WTC11 (cell line): ENCODE data around the gene CCDC85A. TPM values are rescaled to one million over a fixed set of nuclear protein-coding genes. Genes with fewer than 3 reads are reported as not detected.

ENCODE experiments used
- ATAC-seq: fragments of 200-7000 bp; cut with Tn5 transposase; 2 replicates; pipeline ENCODE4 v1.10.0; 2021; ENCODE audit warnings: mild to moderate bottlenecking, moderate library complexity
- CTCF ChIA-PET: fragments of 300-600 bp; sonication (Branson Sonifier 250); formaldehyde crosslinking; loops from one replicate; lab custom pipeline; 2021; ENCODE audit warnings: antibody characterized with exemption; lab: Charles Lee
- POLR2A ChIA-PET: fragments of 350-600 bp; sonication (Branson Sonifier 250); formaldehyde crosslinking; loops from one replicate; lab custom pipeline; 2021; ENCODE audit warnings: antibody characterized with exemption; lab: Charles Lee
- DNase-seq: peaks from one replicate; pipeline ENCODE4 v3.0.0; 2021; ENCODE audit warnings: low spot score
- H3K27ac Mint-ChIP-seq: 2 replicates; pipeline ENCODE4 v1.8.0; 2021; ENCODE audit warnings: mixed read lengths
- H3K27me3 Mint-ChIP-seq: 2 replicates; pipeline ENCODE4 v1.8.0; 2021; ENCODE audit warnings: low read depth, mild to moderate bottlenecking, moderate library complexity, mixed read lengths
- H3K36me3 Mint-ChIP-seq: 2 replicates; pipeline ENCODE4 v1.8.0; 2021; ENCODE audit warnings: mixed read lengths
- H3K4me1 Mint-ChIP-seq: 2 replicates; pipeline ENCODE4 v1.8.0; 2022; ENCODE audit warnings: mixed read lengths
- H3K4me3 Mint-ChIP-seq: 2 replicates; pipeline ENCODE4 v1.8.0; 2021; ENCODE audit warnings: mild to moderate bottlenecking, moderate library complexity, mixed read lengths
- H3K9me3 Mint-ChIP-seq: 2 replicates; pipeline ENCODE4 v1.8.0; 2021; ENCODE audit warnings: mixed read lengths
- CREB1 ChIP-seq: sonication (generic); formaldehyde crosslinking; IDR thresholded peaks from 2 replicates; pipeline ENCODE4 v1.8.0; 2023; ENCODE audit warnings: mild to moderate bottlenecking, missing genetic modification reagents
- FOXK1 ChIP-seq: sonication (generic); formaldehyde crosslinking; IDR thresholded peaks from 2 replicates; pipeline ENCODE4 v1.8.0; 2022; ENCODE audit warnings: mild to moderate bottlenecking, moderate library complexity, missing genetic modification reagents
- NFYB ChIP-seq: sonication (generic); formaldehyde crosslinking; conservative IDR thresholded peaks from 2 replicates; pipeline ENCODE4 v1.8.0; 2022; ENCODE audit warnings: low read depth, missing genetic modification reagents
- NR2C2 ChIP-seq: sonication (generic); formaldehyde crosslinking; IDR thresholded peaks from 2 replicates; pipeline ENCODE4 v1.8.0; 2022; ENCODE audit warnings: mild to moderate bottlenecking, missing genetic modification reagents
- SP1 ChIP-seq: sonication (generic); formaldehyde crosslinking; conservative IDR thresholded peaks from 2 replicates; pipeline ENCODE4 v1.8.1; 2022; ENCODE audit warnings: missing genetic modification reagents
- ZBTB21 ChIP-seq: sonication (generic); formaldehyde crosslinking; IDR thresholded peaks from 2 replicates; pipeline ENCODE4 v1.8.1; 2023; ENCODE audit warnings: mild to moderate bottlenecking, missing genetic modification reagents, borderline replicate concordance
- ZNF138 ChIP-seq: sonication (generic); formaldehyde crosslinking; conservative IDR thresholded peaks from 2 replicates; pipeline ENCODE4 v1.8.1; 2022; ENCODE audit warnings: mild to moderate bottlenecking, moderate library complexity, missing genetic modification reagents
- ZNF219 ChIP-seq: sonication (generic); formaldehyde crosslinking; IDR thresholded peaks from 2 replicates; pipeline ENCODE4 v1.8.0; 2023; ENCODE audit warnings: missing genetic modification reagents, mild to moderate bottlenecking, borderline replicate concordance
- ZNF671 ChIP-seq: fragments of 250-450 bp; sonication (Bioruptor Pico); IDR thresholded peaks from 2 replicates; pipeline ENCODE4 v1.8.0; 2021; ENCODE audit warnings: mild to moderate bottlenecking
- total RNA-seq: library from RNA; stranded (reverse); gene quantifications from 3 replicates; pipeline ENCODE4 v1.2.3, GENCODE V29; 2021
- TF ChIP-seq, protein P1 (sequence below): fragments of 250-450 bp; sonication (Bioruptor Pico); IDR thresholded peaks from 2 replicates; pipeline ENCODE4 v1.9.0; 2021; ENCODE audit warnings: mild to moderate bottlenecking, borderline replicate concordance
- TF ChIP-seq, protein P2 (sequence below): sonication (generic); formaldehyde crosslinking; IDR thresholded peaks from 2 replicates; pipeline ENCODE4 v1.8.0; 2022; ENCODE audit warnings: mild to moderate bottlenecking, missing genetic modification reagents
- TF ChIP-seq, protein P3 (sequence below): sonication (generic); formaldehyde crosslinking; IDR thresholded peaks from 2 replicates; pipeline ENCODE4 v1.8.1; 2023; ENCODE audit warnings: mild to moderate bottlenecking, missing genetic modification reagents, borderline replicate concordance
- TF ChIP-seq, protein P4 (sequence below): sonication (generic); formaldehyde crosslinking; conservative IDR thresholded peaks from 2 replicates; pipeline ENCODE4 v1.8.1; 2023; ENCODE audit warnings: mild to moderate bottlenecking, low read depth, missing genetic modification reagents, moderate library complexity
- TF ChIP-seq, protein P5 (sequence below): fragments of 250-450 bp; sonication (Bioruptor Pico); conservative IDR thresholded peaks from 2 replicates; pipeline ENCODE4 v1.9.0; 2021; ENCODE audit warnings: mild to moderate bottlenecking
- TF ChIP-seq, protein P6 (sequence below): fragments of 250-450 bp; sonication (Bioruptor Pico); IDR thresholded peaks from 2 replicates; pipeline ENCODE4 v1.9.0; 2021; ENCODE audit warnings: mild to moderate bottlenecking

The CCDC85A gene
- total RNA-seq, 1 experiment from 2014 or later, result 0.22 TPM

DNA sequence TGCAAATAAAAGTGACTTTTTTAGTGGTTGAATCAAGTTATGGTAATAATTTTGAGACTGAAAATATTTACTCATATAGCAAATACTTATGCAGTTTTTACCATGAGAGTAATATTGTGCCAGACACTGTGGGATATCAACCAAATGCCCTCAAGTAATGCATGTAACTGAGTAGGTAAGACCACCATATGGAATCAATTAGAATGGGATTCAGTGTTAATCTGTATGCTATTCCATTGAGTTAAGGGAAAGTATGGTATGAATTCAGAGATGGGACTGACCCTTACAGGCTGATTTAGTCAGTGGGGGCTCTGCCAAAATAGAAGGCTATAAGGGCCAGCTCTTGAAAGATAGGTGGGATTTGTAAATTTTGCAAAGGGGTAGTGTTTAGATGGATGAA lies 131.6 kb downstream of the CCDC85A start:
- H3K36me3 Mint-ChIP-seq, result no peaks in the 10 kb centered on the region
- H3K9me3 Mint-ChIP-seq, result no peaks in the 10 kb centered on the region
- CTCF ChIA-PET, result no interaction called here
- no peak for TF ChIP-seq NR2C2 (CRISPR knock-in tag)
- TF ChIP-seq, protein P1, sequence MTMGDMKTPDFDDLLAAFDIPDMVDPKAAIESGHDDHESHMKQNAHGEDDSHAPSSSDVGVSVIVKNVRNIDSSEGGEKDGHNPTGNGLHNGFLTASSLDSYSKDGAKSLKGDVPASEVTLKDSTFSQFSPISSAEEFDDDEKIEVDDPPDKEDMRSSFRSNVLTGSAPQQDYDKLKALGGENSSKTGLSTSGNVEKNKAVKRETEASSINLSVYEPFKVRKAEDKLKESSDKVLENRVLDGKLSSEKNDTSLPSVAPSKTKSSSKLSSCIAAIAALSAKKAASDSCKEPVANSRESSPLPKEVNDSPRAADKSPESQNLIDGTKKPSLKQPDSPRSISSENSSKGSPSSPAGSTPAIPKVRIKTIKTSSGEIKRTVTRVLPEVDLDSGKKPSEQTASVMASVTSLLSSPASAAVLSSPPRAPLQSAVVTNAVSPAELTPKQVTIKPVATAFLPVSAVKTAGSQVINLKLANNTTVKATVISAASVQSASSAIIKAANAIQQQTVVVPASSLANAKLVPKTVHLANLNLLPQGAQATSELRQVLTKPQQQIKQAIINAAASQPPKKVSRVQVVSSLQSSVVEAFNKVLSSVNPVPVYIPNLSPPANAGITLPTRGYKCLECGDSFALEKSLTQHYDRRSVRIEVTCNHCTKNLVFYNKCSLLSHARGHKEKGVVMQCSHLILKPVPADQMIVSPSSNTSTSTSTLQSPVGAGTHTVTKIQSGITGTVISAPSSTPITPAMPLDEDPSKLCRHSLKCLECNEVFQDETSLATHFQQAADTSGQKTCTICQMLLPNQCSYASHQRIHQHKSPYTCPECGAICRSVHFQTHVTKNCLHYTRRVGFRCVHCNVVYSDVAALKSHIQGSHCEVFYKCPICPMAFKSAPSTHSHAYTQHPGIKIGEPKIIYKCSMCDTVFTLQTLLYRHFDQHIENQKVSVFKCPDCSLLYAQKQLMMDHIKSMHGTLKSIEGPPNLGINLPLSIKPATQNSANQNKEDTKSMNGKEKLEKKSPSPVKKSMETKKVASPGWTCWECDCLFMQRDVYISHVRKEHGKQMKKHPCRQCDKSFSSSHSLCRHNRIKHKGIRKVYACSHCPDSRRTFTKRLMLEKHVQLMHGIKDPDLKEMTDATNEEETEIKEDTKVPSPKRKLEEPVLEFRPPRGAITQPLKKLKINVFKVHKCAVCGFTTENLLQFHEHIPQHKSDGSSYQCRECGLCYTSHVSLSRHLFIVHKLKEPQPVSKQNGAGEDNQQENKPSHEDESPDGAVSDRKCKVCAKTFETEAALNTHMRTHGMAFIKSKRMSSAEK, result no peak
- TF ChIP-seq, protein P2, sequence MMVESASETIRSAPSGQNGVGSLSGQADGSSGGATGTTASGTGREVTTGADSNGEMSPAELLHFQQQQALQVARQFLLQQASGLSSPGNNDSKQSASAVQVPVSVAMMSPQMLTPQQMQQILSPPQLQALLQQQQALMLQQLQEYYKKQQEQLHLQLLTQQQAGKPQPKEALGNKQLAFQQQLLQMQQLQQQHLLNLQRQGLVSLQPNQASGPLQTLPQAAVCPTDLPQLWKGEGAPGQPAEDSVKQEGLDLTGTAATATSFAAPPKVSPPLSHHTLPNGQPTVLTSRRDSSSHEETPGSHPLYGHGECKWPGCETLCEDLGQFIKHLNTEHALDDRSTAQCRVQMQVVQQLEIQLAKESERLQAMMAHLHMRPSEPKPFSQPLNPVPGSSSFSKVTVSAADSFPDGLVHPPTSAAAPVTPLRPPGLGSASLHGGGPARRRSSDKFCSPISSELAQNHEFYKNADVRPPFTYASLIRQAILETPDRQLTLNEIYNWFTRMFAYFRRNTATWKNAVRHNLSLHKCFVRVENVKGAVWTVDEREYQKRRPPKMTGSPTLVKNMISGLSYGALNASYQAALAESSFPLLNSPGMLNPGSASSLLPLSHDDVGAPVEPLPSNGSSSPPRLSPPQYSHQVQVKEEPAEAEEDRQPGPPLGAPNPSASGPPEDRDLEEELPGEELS (CRISPR knock-in tag), result no peak
- no peak for TF ChIP-seq SP1 (CRISPR knock-in tag)
- TF ChIP-seq, protein P3, sequence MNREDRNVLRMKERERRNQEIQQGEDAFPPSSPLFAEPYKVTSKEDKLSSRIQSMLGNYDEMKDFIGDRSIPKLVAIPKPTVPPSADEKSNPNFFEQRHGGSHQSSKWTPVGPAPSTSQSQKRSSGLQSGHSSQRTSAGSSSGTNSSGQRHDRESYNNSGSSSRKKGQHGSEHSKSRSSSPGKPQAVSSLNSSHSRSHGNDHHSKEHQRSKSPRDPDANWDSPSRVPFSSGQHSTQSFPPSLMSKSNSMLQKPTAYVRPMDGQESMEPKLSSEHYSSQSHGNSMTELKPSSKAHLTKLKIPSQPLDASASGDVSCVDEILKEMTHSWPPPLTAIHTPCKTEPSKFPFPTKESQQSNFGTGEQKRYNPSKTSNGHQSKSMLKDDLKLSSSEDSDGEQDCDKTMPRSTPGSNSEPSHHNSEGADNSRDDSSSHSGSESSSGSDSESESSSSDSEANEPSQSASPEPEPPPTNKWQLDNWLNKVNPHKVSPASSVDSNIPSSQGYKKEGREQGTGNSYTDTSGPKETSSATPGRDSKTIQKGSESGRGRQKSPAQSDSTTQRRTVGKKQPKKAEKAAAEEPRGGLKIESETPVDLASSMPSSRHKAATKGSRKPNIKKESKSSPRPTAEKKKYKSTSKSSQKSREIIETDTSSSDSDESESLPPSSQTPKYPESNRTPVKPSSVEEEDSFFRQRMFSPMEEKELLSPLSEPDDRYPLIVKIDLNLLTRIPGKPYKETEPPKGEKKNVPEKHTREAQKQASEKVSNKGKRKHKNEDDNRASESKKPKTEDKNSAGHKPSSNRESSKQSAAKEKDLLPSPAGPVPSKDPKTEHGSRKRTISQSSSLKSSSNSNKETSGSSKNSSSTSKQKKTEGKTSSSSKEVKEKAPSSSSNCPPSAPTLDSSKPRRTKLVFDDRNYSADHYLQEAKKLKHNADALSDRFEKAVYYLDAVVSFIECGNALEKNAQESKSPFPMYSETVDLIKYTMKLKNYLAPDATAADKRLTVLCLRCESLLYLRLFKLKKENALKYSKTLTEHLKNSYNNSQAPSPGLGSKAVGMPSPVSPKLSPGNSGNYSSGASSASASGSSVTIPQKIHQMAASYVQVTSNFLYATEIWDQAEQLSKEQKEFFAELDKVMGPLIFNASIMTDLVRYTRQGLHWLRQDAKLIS (CRISPR knock-in tag), result no peak
- no peak for TF ChIP-seq CREB1
- TF ChIP-seq, protein P4, sequence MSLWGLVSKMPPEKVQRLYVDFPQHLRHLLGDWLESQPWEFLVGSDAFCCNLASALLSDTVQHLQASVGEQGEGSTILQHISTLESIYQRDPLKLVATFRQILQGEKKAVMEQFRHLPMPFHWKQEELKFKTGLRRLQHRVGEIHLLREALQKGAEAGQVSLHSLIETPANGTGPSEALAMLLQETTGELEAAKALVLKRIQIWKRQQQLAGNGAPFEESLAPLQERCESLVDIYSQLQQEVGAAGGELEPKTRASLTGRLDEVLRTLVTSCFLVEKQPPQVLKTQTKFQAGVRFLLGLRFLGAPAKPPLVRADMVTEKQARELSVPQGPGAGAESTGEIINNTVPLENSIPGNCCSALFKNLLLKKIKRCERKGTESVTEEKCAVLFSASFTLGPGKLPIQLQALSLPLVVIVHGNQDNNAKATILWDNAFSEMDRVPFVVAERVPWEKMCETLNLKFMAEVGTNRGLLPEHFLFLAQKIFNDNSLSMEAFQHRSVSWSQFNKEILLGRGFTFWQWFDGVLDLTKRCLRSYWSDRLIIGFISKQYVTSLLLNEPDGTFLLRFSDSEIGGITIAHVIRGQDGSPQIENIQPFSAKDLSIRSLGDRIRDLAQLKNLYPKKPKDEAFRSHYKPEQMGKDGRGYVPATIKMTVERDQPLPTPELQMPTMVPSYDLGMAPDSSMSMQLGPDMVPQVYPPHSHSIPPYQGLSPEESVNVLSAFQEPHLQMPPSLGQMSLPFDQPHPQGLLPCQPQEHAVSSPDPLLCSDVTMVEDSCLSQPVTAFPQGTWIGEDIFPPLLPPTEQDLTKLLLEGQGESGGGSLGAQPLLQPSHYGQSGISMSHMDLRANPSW, result no peak
- TF ChIP-seq ZNF138 (CRISPR knock-in tag), result no peak
- TF ChIP-seq, protein P5, sequence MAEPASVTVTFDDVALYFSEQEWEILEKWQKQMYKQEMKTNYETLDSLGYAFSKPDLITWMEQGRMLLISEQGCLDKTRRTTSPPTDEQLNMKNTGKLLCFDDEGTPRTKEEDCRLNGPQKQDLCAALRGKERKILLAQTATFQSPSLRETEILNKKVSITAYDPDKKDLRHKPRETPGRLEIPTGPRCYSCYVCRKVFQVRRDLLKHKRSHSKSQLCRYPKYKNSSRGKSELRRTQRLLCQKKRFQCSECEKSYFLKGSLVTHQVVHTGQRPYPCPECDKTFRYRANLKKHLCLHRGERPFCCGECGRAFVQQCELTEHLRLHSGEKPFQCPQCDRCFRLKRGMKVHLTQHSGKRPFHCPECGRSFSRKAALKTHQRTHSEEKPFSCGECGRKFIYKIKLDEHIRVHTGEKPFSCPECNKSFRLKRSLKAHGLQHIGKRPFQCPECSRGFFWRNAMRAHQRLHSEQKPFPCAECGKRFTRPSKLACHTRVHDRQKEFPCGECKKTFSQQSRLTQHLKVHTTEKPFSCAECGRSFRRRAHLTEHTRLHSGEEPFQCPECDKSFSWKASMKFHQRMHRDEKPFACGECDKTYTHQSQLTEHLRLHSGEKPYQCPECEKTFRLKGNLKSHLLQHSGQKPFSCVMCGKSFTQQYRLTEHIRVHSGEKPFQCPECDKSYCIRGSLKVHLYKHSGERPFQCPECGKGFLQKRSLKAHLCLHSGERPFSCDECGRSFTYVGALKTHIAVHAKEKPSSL, result no peak
- no peak for TF ChIP-seq FOXK1 (CRISPR knock-in tag)
- no peak for TF ChIP-seq ZBTB21 (CRISPR knock-in tag)
- no peak for TF ChIP-seq NFYB
- TF ChIP-seq, protein P6, sequence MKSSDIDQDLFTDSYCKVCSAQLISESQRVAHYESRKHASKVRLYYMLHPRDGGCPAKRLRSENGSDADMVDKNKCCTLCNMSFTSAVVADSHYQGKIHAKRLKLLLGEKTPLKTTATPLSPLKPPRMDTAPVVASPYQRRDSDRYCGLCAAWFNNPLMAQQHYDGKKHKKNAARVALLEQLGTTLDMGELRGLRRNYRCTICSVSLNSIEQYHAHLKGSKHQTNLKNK (CRISPR knock-in tag), result no peak
- TF ChIP-seq ZNF671 (CRISPR knock-in tag), result no peak
- no peak for TF ChIP-seq ZNF219 (CRISPR knock-in tag)
- no peak overlapping the region for H3K4me3 Mint-ChIP-seq
- H3K27me3 Mint-ChIP-seq, result no peaks in the 10 kb centered on the region; the same call in 1 of the 2 replicates
- no peak overlapping the region for H3K27ac Mint-ChIP-seq
- peaks cover 11% of the 10 kb centered on the region for H3K4me1 Mint-ChIP-seq
- DNase-seq, result no peak
- ATAC-seq, result no peak
- POLR2A ChIA-PET, result no interaction called here
